ENCODE results near the gene BBS1. TPM values are rescaled to one million over a fixed set of nuclear protein-coding genes. Genes with fewer than 3 reads are reported as not detected.

BBS1 gene
- total RNA-seq, 2 donors from 2014 or later, result 106 to 148 TPM

- H3K4me3 ChIP-seq, result no peak overlapping the region
- no peaks in the 10 kb centered on the region for H3K4me1 ChIP-seq (replicated peaks)
- no peaks in the 10 kb centered on the region for H3K9me3 ChIP-seq
- WGBS, result 90% methylated on average over 7 of the region's 7 CpGs
- no peaks in the 10 kb centered on the region for H3K27me3 ChIP-seq (replicated peaks; ENCODE audit: insufficient read depth)
- DNase-seq (ENCODE audit: low spot score), result no peak
- H3K36me3 ChIP-seq, result peaks cover 3 to 9% of the 10 kb centered on the region in 2 donors
- intact Hi-C loops (cut with DNase I), result no loop called here
- no peak for TF ChIP-seq CTCF (IDR thresholded peaks at IDR 0.05)
- no peak overlapping the region for H3K27ac ChIP-seq
Measured at GRCh38 chr11:66484806-66485380, 25.5 kb upstream of the BBS1 start.

- Histone ChIP-seq H3K4me3 (no peak overlapping the region), H3K27ac (no peak overlapping the region), H3K4me1 (replicated peaks) (no peaks in the 10 kb centered on the region), H3K27me3 (replicated peaks; ENCODE audit: insufficient read depth) (no peaks in the 10 kb centered on the region), H3K36me3 (peaks cover 3 to 21% of the 10 kb centered on the region in 2 donors), H3K9me3 (no peaks in the 10 kb centered on the region)
- TF ChIP-seq POLR2AphosphoS5 (IDR thresholded peaks at IDR 0.05) (no peak), POLR2A (IDR thresholded peaks at IDR 0.05) (no peak), CTCF (IDR thresholded peaks at IDR 0.05) (no peak)
- intact Hi-C loops (cut with DNase I), result no loop called here
- WGBS, result 94% methylated on average over 10 of the region's 10 CpGs
- DNase-seq (ENCODE audit: low spot score), result no peak
Measured at GRCh38 chr11:66488957-66489356, 21.5 kb upstream of the BBS1 start.

- Histone ChIP-seq H3K36me3 (peaks cover 3 to 25% of the 10 kb centered on the region in 2 donors), H3K9me3 (no peaks in the 10 kb centered on the region), H3K27ac (no peak overlapping the region), H3K4me1 (replicated peaks) (no peaks in the 10 kb centered on the region), H3K4me3 (no peak overlapping the region), H3K27me3 (replicated peaks; ENCODE audit: insufficient read depth) (no peaks in the 10 kb centered on the region)
- no peak for DNase-seq (ENCODE audit: low spot score)
- intact Hi-C loops (cut with DNase I), result no loop called here
- 90% methylated on average over 7 of the region's 7 CpGs for WGBS
- no peak for TF ChIP-seq CTCF (IDR thresholded peaks at IDR 0.05)
- TF ChIP-seq POLR2AphosphoS5 (IDR thresholded peaks at IDR 0.05), result no peak
- TF ChIP-seq POLR2A (IDR thresholded peaks at IDR 0.05), result no peak
Measured at GRCh38 chr11:66489636-66490035, 20.8 kb upstream of the BBS1 start.

GRCh38 chr11:66491315-66491935 is 19.0 kb upstream of the BBS1 start:
- no peaks in the 10 kb centered on the region for H3K27me3 ChIP-seq (replicated peaks; ENCODE audit: insufficient read depth)
- no peak overlapping the region for H3K27ac ChIP-seq
- H3K4me1 ChIP-seq (replicated peaks), result no peaks in the 10 kb centered on the region
- peaks cover 2 to 25% of the 10 kb centered on the region in 2 donors for H3K36me3 ChIP-seq
- intact Hi-C loops (cut with DNase I), result no loop called here
- no peak for DNase-seq (ENCODE audit: low spot score)
- 70% methylated on average over 20 of the region's 20 CpGs for WGBS
- no peak overlapping the region for H3K4me3 ChIP-seq
- no peaks in the 10 kb centered on the region for H3K9me3 ChIP-seq
- TF ChIP-seq CTCF (IDR thresholded peaks at IDR 0.05), result no peak
- TF ChIP-seq POLR2A (IDR thresholded peaks at IDR 0.05), result no peak
- TF ChIP-seq POLR2AphosphoS5 (IDR thresholded peaks at IDR 0.05), result no peak
